Ovary (tissue), 9 donors: Measurements from ENCODE around the gene MCTP1. TPM values are rescaled to one million over a fixed set of nuclear protein-coding genes. Genes with fewer than 3 reads are reported as not detected.

ENCODE experiments used
- DNase-seq, 5 donors: peaks; one replicate each; pipeline ENCODE4 v3.0.0-alpha.2; 2019 to 2020
- H3K27ac ChIP-seq, 2 donors: fragments of 200-600 bp; one replicate each; pipeline versions ENCODE4 v1.5.1 to v1.8.0; 2019 to 2022
- H3K27me3 ChIP-seq: fragments of 200-600 bp; one replicate; pipeline ENCODE4 v1.8.0; 2022
- H3K36me3 ChIP-seq: fragments of 200-600 bp; sonication (generic); one replicate; pipeline ENCODE4 v1.5.1; 2019
- H3K4me1 ChIP-seq: one replicate; pipeline ENCODE4 v1.8.1; 2013; ENCODE audit warnings: mild to moderate bottlenecking, moderate library complexity; ENCODE audit not compliant: insufficient read depth
- H3K4me3 ChIP-seq: fragments of 200-600 bp; sonication (generic); one replicate; pipeline ENCODE4 v1.5.1; 2017
- H3K9me3 ChIP-seq, 2 donors: fragments of 200-600 bp in 1 of 2; sonication (generic) in 1 of 2; one replicate each; pipeline versions ENCODE4 v1.5.1 to v1.8.1; 2013 to 2019; ENCODE audit warnings: mild to moderate bottlenecking in 1 of 2, moderate library complexity in 1 of 2
- EP300 ChIP-seq: sonication (generic); formaldehyde crosslinking; IDR thresholded peaks from one replicate; pipeline ENCODE4 v1.6.1; 2017; ENCODE audit warnings: antibody characterized with exemption
- POLR2A ChIP-seq: fragments of 450-650 bp; IDR thresholded peaks from one replicate; pipeline ENCODE4 v1.6.1; 2017; ENCODE audit warnings: antibody characterized with exemption, mild to moderate bottlenecking, moderate library complexity
- WGBS, 3 donors: extraction: QIAGEN DNeasy Blood & Tissue Kit in 1 of 3; methylation state at CpG; one replicate each; pipeline versions ENCODE4 v1.1.5 to v1.1.7; 2013 to 2017; 5-methylcytosine and 5-hydroxymethylcytosine counted together
- intact Hi-C, 4 donors: fragments of 100-400 bp; cut with DNase I; formaldehyde crosslinking; loops; one replicate each; pipeline versions ENCODE4 v1.11.0 to v1.15.1; 2022 to 2023
- polyA plus RNA-seq, 2 donors: library from polyadenylated mRNA; stranded (reverse); fragments of 200-250 nt in 1 of 2; fragments of 350-450 nt in 1 of 2; fragmentation: Illumina TruSeq in 1 of 2; extraction: RNeasy Lipid Tissue Mini Kit (QIAGEN cat#74804) in 1 of 2; gene quantifications; one replicate each; pipeline ENCODE4 v1.2.3, GENCODE V29; 2013 to 2014
- total RNA-seq, 7 donors: library from RNA; depleted of rRNA in 2 of 7; stranded (reverse); fragments of >200 nt in 2 of 7; fragmentation: NEBNext Ultra II Directional in 3 of 7; extraction: Animal tissue kit (Norgen Biotek cat#: 25700) in 3 of 7; gene quantifications; one replicate each; pipeline versions ENCODE4 v1.1.0 to v1.2.4, GENCODE V29; 2016 to 2023
- TF ChIP-seq, protein P1 (sequence below), 3 donors: fragments of 450-650 bp in 2 of 3; fragments of 200-600 bp in 1 of 3; IDR thresholded peaks; one replicate each; pipeline versions ENCODE4 v1.5.1 to v1.8.0; 2016 to 2022; ENCODE audit warnings: antibody characterized with exemption in 3 of 3, mild to moderate bottlenecking in 1 of 3
- donor health status: DM: no; HTN: no; CAD: no; lungs with moderate emphysema.
- donor health status: DM: no; HTN: no; CAD: no.
- donor health status: Bipolar disorder and iron deficiency.
- donor health status: DM: yes; HTN: yes; CAD: no.
- donor health status: DM: no; HTN: no; CAD: no.
- donor health status: DM: yes; HTN: yes; CAD: no.

MCTP1 gene
- total and polyA plus RNA-seq, 9 donors, result 1.7 to 11.4 (median 5.0) TPM

DNA sequence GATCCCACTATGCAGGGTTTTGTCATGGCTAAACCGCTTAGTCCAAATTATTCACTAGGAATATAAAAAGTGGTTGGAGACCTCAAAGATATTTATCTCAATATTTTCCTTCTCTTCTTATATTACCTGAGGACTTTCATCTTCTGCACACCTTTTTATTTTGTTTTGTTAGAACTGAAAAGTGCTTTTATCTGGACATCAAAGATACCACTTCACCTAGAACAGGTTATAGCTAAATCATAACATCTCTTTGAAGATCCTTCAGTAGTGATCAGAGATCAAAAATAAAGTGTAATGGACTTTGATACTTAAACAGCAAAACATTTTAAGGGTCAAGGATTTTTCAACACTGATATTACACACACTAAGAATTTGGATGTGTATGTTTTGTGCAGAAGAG lies 160.2 kb downstream of the MCTP1 start:
- Histone ChIP-seq H3K27ac (no peak overlapping the region), H3K36me3 (no peaks in the 10 kb centered on the region), H3K4me3 (no peak overlapping the region), H3K4me1 (no peaks in the 10 kb centered on the region), H3K9me3 (no peaks in the 10 kb centered on the region), H3K27me3 (no peaks in the 10 kb centered on the region)
- DNase-seq, result no peak
- WGBS, 3 donors, result 85 to 100% (median 85%) methylated on average over 1 of the region's 1 CpG
- intact Hi-C loops, result no loop called here
- TF ChIP-seq, protein P1, sequence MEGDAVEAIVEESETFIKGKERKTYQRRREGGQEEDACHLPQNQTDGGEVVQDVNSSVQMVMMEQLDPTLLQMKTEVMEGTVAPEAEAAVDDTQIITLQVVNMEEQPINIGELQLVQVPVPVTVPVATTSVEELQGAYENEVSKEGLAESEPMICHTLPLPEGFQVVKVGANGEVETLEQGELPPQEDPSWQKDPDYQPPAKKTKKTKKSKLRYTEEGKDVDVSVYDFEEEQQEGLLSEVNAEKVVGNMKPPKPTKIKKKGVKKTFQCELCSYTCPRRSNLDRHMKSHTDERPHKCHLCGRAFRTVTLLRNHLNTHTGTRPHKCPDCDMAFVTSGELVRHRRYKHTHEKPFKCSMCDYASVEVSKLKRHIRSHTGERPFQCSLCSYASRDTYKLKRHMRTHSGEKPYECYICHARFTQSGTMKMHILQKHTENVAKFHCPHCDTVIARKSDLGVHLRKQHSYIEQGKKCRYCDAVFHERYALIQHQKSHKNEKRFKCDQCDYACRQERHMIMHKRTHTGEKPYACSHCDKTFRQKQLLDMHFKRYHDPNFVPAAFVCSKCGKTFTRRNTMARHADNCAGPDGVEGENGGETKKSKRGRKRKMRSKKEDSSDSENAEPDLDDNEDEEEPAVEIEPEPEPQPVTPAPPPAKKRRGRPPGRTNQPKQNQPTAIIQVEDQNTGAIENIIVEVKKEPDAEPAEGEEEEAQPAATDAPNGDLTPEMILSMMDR (IDR thresholded peaks at IDR 0.05), result no peak

DNA sequence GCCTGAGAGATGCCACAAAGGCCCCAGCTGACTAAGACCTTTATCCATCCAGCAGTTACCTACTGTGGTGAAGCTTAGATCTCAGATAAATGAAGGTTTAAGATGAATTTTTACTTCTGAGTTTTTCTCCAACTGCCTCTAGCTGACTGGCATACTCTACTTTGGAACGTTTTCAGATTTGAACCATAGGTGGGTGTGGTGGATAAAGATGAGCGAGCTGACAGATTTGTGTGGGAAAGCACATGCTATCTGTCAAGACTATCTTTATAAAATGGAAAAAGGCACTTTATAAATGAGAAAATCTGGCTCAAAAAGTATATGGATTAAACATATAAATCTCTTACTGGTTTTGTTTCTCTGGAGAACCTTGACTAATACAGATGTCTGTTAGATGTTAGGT lies 160.8 kb downstream of the MCTP1 start:
- Histone ChIP-seq H3K27me3 (no peaks in the 10 kb centered on the region), H3K27ac (no peak overlapping the region), H3K4me3 (no peak overlapping the region), H3K36me3 (no peaks in the 10 kb centered on the region), H3K9me3 (no peaks in the 10 kb centered on the region), H3K4me1 (no peaks in the 10 kb centered on the region)
- 71 to 75% (median 74%) methylated on average over 2 of the region's 2 CpGs for WGBS, 3 donors
- DNase-seq, result no peak
- TF ChIP-seq POLR2A (no peak), EP300 (no peak)
- TF ChIP-seq, protein P1 (IDR thresholded peaks at IDR 0.05), result no peak
- intact Hi-C loops, result no loop called here

DNA sequence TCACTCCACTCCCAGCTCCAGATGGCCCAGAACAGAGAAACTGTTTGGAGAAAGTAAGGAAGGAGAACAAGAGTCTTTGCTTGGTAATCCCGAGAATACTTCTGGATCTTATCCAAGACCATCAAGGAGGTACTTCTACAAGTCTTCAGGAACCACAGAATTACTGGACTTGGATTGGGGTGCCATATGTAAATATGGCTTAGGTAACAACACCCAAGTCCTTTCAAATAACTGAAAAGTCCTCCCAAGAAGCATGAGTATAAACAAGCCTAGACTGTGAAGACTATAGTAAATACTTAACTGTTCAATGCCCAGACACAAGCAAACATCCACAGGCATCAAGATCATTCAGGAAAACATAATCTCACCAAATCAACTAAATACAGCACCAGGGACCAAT lies 170.0 kb downstream of the MCTP1 start:
- TF ChIP-seq, protein P1 (IDR thresholded peaks at IDR 0.05), result no peak
- TF ChIP-seq POLR2A, result no peak
- TF ChIP-seq EP300, result no peak
- Histone ChIP-seq H3K36me3 (no peaks in the 10 kb centered on the region), H3K4me3 (no peak overlapping the region), H3K9me3 (no peaks in the 10 kb centered on the region), H3K4me1 (no peaks in the 10 kb centered on the region), H3K27me3 (no peaks in the 10 kb centered on the region), H3K27ac (no peak overlapping the region)
- intact Hi-C loops, result no loop called here
- no peak for DNase-seq
- 68 to 81% (median 78%) methylated on average over 1 of the region's 1 CpG for WGBS, 3 donors

DNA sequence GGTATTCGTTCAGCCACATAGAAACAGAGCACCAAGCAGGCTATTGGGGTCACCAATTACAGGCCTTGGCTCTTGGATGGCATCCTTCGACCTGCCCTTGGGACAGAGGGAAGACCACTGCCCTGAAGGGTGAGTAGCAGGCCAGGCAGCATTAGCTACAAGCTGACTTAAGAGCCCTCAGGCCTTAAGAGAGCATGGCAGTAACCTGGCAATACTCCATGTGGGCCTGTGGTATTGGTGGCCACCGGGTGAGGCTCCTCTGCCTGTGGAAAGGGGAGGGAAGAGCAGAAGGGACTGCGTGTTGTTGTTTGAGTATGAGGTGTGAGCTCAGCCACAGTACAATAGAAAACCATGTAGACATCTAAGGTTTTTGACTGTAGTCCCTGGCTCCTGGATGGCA lies 170.6 kb downstream of the MCTP1 start:
- Histone ChIP-seq H3K4me3 (no peak overlapping the region), H3K9me3 (no peaks in the 10 kb centered on the region), H3K27me3 (no peaks in the 10 kb centered on the region), H3K36me3 (no peaks in the 10 kb centered on the region), H3K27ac (no peak overlapping the region), H3K4me1 (no peaks in the 10 kb centered on the region)
- WGBS, 3 donors, result 68 to 83% (median 78%) methylated on average over 4 of the region's 4 CpGs
- no peak for DNase-seq
- TF ChIP-seq, protein P1 (IDR thresholded peaks at IDR 0.05), result no peak
- no peak for TF ChIP-seq EP300
- TF ChIP-seq POLR2A, result no peak
- intact Hi-C loops, result no loop called here

DNA sequence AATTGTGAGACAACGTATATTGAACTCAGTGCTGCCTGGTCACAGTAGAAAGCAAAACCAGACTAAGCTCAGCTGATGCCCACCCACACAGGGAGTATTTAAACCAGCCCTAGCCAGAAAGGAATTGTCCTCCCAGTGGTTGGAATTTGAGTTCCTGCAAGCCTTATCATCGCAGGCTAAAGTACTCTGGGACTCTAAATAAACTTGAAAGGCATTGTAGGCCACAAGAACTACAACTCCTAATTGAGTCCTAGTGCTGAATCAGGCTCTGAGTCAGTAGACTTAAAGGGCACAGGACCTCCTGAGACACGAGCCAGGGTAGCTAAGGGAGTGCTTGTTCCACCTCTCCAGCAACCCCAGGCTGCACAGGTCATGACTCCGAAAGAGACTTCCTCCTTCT lies 171.4 kb downstream of the MCTP1 start:
- no peak overlapping the region for H3K4me3 ChIP-seq
- intact Hi-C loops, result no loop called here
- H3K36me3 ChIP-seq, result no peaks in the 10 kb centered on the region
- no peaks in the 10 kb centered on the region for H3K27me3 ChIP-seq
- H3K4me1 ChIP-seq, result no peaks in the 10 kb centered on the region
- 44 to 49% (median 47%) methylated on average over 4 of the region's 4 CpGs for WGBS, 3 donors
- TF ChIP-seq EP300 (no peak), POLR2A (no peak)
- TF ChIP-seq, protein P1 (IDR thresholded peaks at IDR 0.05), result no peak
- no peaks in the 10 kb centered on the region for H3K9me3 ChIP-seq
- H3K27ac ChIP-seq, result no peak overlapping the region
- DNase-seq, result no peak
